Ovary (tissue), 3 donors: ENCODE results near the gene DOCK4.

Experiments
- CTCF ChIP-seq, 3 donors: fragments of 450-650 bp in 2 of 3; fragments of 200-600 bp in 1 of 3; IDR thresholded peaks; one replicate each; pipeline versions ENCODE4 v1.5.1 to v1.8.0; 2016 to 2022; ENCODE audit warnings: antibody characterized with exemption in 3 of 3, mild to moderate bottlenecking in 1 of 3
- POLR2A ChIP-seq: fragments of 450-650 bp; IDR thresholded peaks from one replicate; pipeline ENCODE4 v1.6.1; 2017; ENCODE audit warnings: antibody characterized with exemption, mild to moderate bottlenecking, moderate library complexity
- donor health status: DM: no; HTN: no; CAD: no.

DNA sequence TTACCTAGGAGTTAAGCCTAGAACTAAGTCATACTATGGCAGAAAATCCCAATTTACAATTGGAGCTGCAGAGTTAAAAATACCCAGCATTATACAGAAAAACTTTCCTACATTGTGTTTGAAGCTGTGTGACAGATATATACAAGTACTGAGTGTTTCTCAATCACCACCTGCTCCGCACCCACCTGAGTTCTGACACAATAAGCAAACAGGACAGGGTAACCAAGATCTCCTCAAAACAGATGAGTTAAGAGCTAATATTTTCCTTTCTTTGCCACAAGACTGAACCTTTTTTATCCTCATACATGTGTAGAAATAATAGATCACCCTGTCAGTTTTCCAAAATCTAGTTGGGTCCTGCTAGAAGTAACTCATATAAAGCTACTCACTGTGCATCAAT is 186.3 kb downstream of the DOCK4 start:
- no peak for TF ChIP-seq CTCF (IDR thresholded peaks at IDR 0.05)
- no peak for TF ChIP-seq POLR2A
